HepG2 (cell line): Measurements from ENCODE around the gene CADM3. TPM values are rescaled to one million over a fixed set of nuclear protein-coding genes. Genes with fewer than 3 reads are reported as not detected.

Experiments used
- KLF6 ChIP-seq: IDR thresholded peaks from 2 replicates; pipeline ENCODE4 v1.8.0; 2016; ENCODE audit warnings: missing biosample characterization, missing genetic modification reagents
- PHF8 ChIP-seq: sonication (generic); formaldehyde crosslinking; IDR thresholded peaks from 2 replicates; pipeline ENCODE4 v1.5.0; 2020; ENCODE audit warnings: missing genetic modification reagents
- TCF7L2 ChIP-seq: IDR thresholded peaks from 2 replicates; pipeline ENCODE4 v1.6.1; 2011; ENCODE audit warnings: mild to moderate bottlenecking, low read depth, low read length, moderate library complexity
- ZNF318 ChIP-seq: sonication (generic); formaldehyde crosslinking; IDR thresholded peaks from 2 replicates; pipeline ENCODE4 v1.4.0; 2020; ENCODE audit warnings: mild to moderate bottlenecking, missing genetic modification reagents
- ZNF350 ChIP-seq: sonication (generic); formaldehyde crosslinking; IDR thresholded peaks from 2 replicates; pipeline ENCODE4 v1.4.0; 2020; ENCODE audit warnings: mild to moderate bottlenecking, low read depth, missing genetic modification reagents, borderline replicate concordance
- ZNF724P ChIP-seq: sonication (generic); formaldehyde crosslinking; IDR thresholded peaks from 2 replicates; pipeline ENCODE4 v1.8.0; 2022; ENCODE audit warnings: missing genetic modification reagents, borderline replicate concordance
- polyA plus RNA-seq, 8 experiments: library from polyadenylated mRNA; depleted of rRNA in 3 of 8; stranded (reverse) in 7 of 8; unstranded in 1 of 8; fragments of >200 nt; fragmentation: Illumina TruSeq in 4 of 8; extraction: Trizol in 4 of 8; gene quantifications; 2 replicates each; pipeline versions ENCODE4 v1.2.1 to v1.2.3, GENCODE V29; 2011 to 2016; ENCODE audit warnings: low read depth in 4 of 8, missing spikeins in 1 of 8, mixed read lengths in 1 of 8; ENCODE audit not compliant: insufficient read depth in 1 of 8
- total RNA-seq, 5 experiments: library from RNA; depleted of rRNA; stranded (reverse); fragments of >200 nt; fragmentation: Illumina TruSeq; extraction: Trizol; gene quantifications; 2 replicates each; pipeline ENCODE4 v1.2.3, GENCODE V29; 2016; ENCODE audit warnings: low read depth in 1 of 5
- TF ChIP-seq, protein P1 (sequence below): sonication (generic); formaldehyde crosslinking; IDR thresholded peaks from 2 replicates; pipeline ENCODE4 v1.4.0; 2020; ENCODE audit warnings: mild to moderate bottlenecking, missing genetic modification reagents
- TF ChIP-seq, protein P2 (sequence below): sonication (generic); formaldehyde crosslinking; IDR thresholded peaks from 2 replicates; pipeline ENCODE4 v1.8.0; 2022; ENCODE audit warnings: mild to moderate bottlenecking, missing genetic modification reagents, moderate library complexity
- TF ChIP-seq, protein P3 (sequence below), 2 experiments: sonication (generic) in 1 of 2; formaldehyde crosslinking in 1 of 2; IDR thresholded peaks; 2 replicates each; pipeline versions ENCODE4 v1.4.0 to v1.6.1; 2016 to 2020; ENCODE audit warnings: borderline replicate concordance in 1 of 2, low read depth in 1 of 2, mild to moderate bottlenecking in 1 of 2, missing genetic modification reagents in 1 of 2

The CADM3 gene
- total and polyA plus RNA-seq, 2 of the 13 experiments (the other 11 are each of a cell fraction or from before 2014, with no cell fraction given): not detected

DNA sequence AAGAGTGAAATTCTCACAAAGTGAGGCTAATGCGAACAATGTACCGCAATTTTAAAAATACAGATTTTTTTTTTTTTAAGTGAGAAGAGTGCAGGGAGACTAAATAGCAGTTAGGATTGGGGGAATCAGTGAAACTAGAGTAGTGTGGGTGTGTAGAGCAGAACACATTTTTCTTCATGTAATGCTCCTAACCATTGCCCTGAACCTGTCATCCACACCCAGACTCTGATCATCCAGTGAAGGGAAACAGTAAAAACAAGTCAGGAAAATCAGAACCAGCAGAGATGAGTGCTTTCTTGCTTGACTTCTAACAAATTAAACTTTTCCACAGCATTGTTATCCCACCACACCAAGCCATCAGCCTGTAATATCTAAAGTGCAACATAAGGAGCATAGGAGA, 9.1 kb downstream of the CADM3 start (continued):
- TF ChIP-seq, protein P1, sequence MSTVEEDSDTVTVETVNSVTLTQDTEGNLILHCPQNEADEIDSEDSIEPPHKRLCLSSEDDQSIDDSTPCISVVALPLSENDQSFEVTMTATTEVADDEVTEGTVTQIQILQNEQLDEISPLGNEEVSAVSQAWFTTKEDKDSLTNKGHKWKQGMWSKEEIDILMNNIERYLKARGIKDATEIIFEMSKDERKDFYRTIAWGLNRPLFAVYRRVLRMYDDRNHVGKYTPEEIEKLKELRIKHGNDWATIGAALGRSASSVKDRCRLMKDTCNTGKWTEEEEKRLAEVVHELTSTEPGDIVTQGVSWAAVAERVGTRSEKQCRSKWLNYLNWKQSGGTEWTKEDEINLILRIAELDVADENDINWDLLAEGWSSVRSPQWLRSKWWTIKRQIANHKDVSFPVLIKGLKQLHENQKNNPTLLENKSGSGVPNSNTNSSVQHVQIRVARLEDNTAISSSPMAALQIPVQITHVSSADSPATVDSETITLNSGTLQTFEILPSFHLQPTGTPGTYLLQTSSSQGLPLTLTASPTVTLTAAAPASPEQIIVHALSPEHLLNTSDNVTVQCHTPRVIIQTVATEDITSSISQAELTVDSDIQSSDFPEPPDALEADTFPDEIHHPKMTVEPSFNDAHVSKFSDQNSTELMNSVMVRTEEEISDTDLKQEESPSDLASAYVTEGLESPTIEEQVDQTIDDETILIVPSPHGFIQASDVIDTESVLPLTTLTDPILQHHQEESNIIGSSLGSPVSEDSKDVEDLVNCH (CRISPR knock-in tag): no peak
- no peak for TF ChIP-seq TCF7L2
- no peak for TF ChIP-seq PHF8
- TF ChIP-seq KLF6 (CRISPR knock-in tag): no peak
- TF ChIP-seq ZNF350 (CRISPR knock-in tag): no peak
- TF ChIP-seq, protein P2, sequence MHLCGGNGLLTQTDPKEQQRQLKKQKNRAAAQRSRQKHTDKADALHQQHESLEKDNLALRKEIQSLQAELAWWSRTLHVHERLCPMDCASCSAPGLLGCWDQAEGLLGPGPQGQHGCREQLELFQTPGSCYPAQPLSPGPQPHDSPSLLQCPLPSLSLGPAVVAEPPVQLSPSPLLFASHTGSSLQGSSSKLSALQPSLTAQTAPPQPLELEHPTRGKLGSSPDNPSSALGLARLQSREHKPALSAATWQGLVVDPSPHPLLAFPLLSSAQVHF (CRISPR knock-in tag): no peak
- TF ChIP-seq ZNF724P (CRISPR knock-in tag): no peak
- TF ChIP-seq ZNF318 (CRISPR knock-in tag): no peak
- TF ChIP-seq, protein P3, sequence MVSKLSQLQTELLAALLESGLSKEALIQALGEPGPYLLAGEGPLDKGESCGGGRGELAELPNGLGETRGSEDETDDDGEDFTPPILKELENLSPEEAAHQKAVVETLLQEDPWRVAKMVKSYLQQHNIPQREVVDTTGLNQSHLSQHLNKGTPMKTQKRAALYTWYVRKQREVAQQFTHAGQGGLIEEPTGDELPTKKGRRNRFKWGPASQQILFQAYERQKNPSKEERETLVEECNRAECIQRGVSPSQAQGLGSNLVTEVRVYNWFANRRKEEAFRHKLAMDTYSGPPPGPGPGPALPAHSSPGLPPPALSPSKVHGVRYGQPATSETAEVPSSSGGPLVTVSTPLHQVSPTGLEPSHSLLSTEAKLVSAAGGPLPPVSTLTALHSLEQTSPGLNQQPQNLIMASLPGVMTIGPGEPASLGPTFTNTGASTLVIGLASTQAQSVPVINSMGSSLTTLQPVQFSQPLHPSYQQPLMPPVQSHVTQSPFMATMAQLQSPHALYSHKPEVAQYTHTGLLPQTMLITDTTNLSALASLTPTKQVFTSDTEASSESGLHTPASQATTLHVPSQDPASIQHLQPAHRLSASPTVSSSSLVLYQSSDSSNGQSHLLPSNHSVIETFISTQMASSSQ (IDR thresholded peaks at IDR 0.05; ENCODE audit: low read depth): no peak
- TF ChIP-seq, protein P3 (CRISPR knock-in tag; IDR thresholded peaks at IDR 0.05; ENCODE audit: borderline replicate concordance): no peak
